HEK293T (cell line): ENCODE measurements around the gene MRAP2.

ENCODE experiments used
- CTCF ChIA-PET: fragments of 350-600 bp; formaldehyde crosslinking; extraction: SDS; loops from one replicate; lab custom pipeline; 2021; ENCODE audit warnings: antibody characterized with exemption, inconsistent platforms; lab: Yijun Ruan, JAX
- POLR2A ChIA-PET: fragments of 350-600 bp; formaldehyde crosslinking; extraction: SDS; loops from one replicate; lab custom pipeline; 2020; ENCODE audit warnings: antibody characterized with exemption, inconsistent platforms; lab: Yijun Ruan, JAX
- DNase-seq: peaks from one replicate; pipeline ENCODE4 v3.0.0; 2012; ENCODE audit warnings: mixed read lengths; ENCODE audit errors: extremely low spot score
- ARNT ChIP-seq: fragments of 450-650 bp; IDR thresholded peaks from 2 replicates; pipeline ENCODE4 v1.6.1; 2017; ENCODE audit warnings: mild to moderate bottlenecking
- BHLHE40 ChIP-seq: fragments of 450-650 bp; IDR thresholded peaks from 2 replicates; pipeline ENCODE4 v1.6.1; 2016; ENCODE audit warnings: mild to moderate bottlenecking, moderate library complexity, borderline replicate concordance
- CTBP1 ChIP-seq: fragments of 450-650 bp; IDR thresholded peaks from 2 replicates; pipeline ENCODE4 v1.6.1; 2016; ENCODE audit warnings: borderline replicate concordance
- ELF4 ChIP-seq: fragments of 450-650 bp; IDR thresholded peaks from 2 replicates; pipeline ENCODE4 v1.6.1; 2017; ENCODE audit warnings: antibody characterized with exemption
- FOXA1 ChIP-seq: fragments of 450-650 bp; IDR thresholded peaks from 2 replicates; pipeline ENCODE4 v1.6.1; 2016; ENCODE audit warnings: mild to moderate bottlenecking
- FOXK2 ChIP-seq: fragments of 450-650 bp; IDR thresholded peaks from 2 replicates; pipeline ENCODE4 v1.6.1; 2016; ENCODE audit warnings: mild to moderate bottlenecking
- FOXM1 ChIP-seq: fragments of 450-650 bp; IDR thresholded peaks from 2 replicates; pipeline ENCODE4 v1.6.1; 2017; ENCODE audit warnings: mild to moderate bottlenecking, borderline replicate concordance
- HDGF ChIP-seq: fragments of 450-650 bp; IDR thresholded peaks from 2 replicates; pipeline ENCODE4 v1.6.1; 2017; ENCODE audit warnings: antibody characterized with exemption, borderline replicate concordance
- L3MBTL2 ChIP-seq: fragments of 450-650 bp; conservative IDR thresholded peaks from 2 replicates; pipeline ENCODE4 v1.6.1; 2016; ENCODE audit warnings: mild to moderate bottlenecking
- LEF1 ChIP-seq: fragments of 450-650 bp; IDR thresholded peaks from 2 replicates; pipeline ENCODE4 v1.6.1; 2017; ENCODE audit warnings: mild to moderate bottlenecking, borderline replicate concordance
- NFRKB ChIP-seq: fragments of 450-650 bp; IDR thresholded peaks from 2 replicates; pipeline ENCODE4 v1.6.1; 2016; ENCODE audit warnings: mild to moderate bottlenecking, moderate library complexity
- SP1 ChIP-seq: fragments of 450-650 bp; IDR thresholded peaks from 2 replicates; pipeline ENCODE4 v1.6.1; 2017
- SUZ12 ChIP-seq: fragments of 450-650 bp; IDR thresholded peaks from 2 replicates; pipeline ENCODE4 v1.6.1; 2016; ENCODE audit warnings: mild to moderate bottlenecking
- TARDBP ChIP-seq: fragments of 450-650 bp; IDR thresholded peaks from 2 replicates; pipeline ENCODE4 v1.6.1; 2016
- ZNF384 ChIP-seq: fragments of 450-650 bp; IDR thresholded peaks from 2 replicates; pipeline ENCODE4 v1.6.1; 2016
- TF ChIP-seq, protein P1 (sequence below): fragments of 450-650 bp; IDR thresholded peaks from 2 replicates; pipeline ENCODE4 v1.6.1; 2016

The MRAP2 gene

GRCh38 chr6:84016029-84016428 lies 17.5 kb upstream of the MRAP2 start:
- DNase-seq: no peak
- TF ChIP-seq ZNF384: no peak
- TF ChIP-seq ELF4: no peak
- no peak for TF ChIP-seq FOXM1
- no peak for TF ChIP-seq TARDBP
- no peak for TF ChIP-seq L3MBTL2
- no peak for TF ChIP-seq LEF1
- TF ChIP-seq, protein P1, sequence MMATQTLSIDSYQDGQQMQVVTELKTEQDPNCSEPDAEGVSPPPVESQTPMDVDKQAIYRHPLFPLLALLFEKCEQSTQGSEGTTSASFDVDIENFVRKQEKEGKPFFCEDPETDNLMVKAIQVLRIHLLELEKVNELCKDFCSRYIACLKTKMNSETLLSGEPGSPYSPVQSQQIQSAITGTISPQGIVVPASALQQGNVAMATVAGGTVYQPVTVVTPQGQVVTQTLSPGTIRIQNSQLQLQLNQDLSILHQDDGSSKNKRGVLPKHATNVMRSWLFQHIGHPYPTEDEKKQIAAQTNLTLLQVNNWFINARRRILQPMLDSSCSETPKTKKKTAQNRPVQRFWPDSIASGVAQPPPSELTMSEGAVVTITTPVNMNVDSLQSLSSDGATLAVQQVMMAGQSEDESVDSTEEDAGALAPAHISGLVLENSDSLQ: no peak
- no peak for TF ChIP-seq SP1
- TF ChIP-seq NFRKB: no peak
- TF ChIP-seq FOXA1: no peak
- TF ChIP-seq FOXK2: no peak
- TF ChIP-seq SUZ12: no peak
- TF ChIP-seq HDGF: no peak
- TF ChIP-seq ARNT: no peak
- no peak for TF ChIP-seq CTBP1
- no peak for TF ChIP-seq BHLHE40
- ChIA-PET CTCF (no interaction called here), POLR2A (no interaction called here)

DNA sequence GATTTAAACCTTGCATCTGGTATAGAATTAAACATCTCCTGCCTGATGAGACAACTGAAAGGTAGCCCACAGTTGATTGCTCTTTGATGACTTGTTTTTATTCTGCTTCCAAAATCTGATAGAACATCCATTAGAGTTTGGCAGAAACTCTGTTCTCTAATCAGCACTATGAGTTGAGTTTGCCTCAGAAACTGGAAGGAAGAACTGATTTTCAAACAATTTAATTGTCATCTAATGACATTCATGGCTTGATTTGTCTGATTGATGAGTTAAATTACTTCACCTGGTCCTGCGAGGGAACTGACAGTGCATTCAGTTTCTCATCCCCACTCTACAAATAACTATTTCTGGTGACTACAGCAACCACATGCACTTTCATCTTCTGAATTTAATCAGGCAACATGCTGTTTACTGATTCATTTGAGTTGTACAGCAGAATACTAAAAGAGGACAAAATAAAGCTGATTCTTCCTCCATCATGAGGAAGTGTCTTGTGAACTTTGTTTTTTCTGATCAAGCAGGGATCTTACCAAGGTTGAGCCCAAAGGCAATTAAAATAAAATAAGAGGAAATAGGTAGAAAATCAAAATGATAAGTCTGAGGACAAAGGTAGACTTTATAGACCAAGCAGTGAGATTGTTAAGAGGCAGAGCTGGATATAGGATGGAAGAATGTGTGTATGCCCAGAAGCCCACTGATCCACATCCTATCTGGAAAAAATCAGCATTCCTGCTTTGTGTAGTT lies 15.7 kb upstream of the MRAP2 start:
- CTCF ChIA-PET: no interaction called here
- POLR2A ChIA-PET: no interaction called here
- TF ChIP-seq TARDBP (no peak), ZNF384 (no peak), NFRKB (no peak), BHLHE40 (no peak), FOXM1 (no peak), FOXA1 (no peak), SP1 (no peak)
- DNase-seq: no peak

DNA sequence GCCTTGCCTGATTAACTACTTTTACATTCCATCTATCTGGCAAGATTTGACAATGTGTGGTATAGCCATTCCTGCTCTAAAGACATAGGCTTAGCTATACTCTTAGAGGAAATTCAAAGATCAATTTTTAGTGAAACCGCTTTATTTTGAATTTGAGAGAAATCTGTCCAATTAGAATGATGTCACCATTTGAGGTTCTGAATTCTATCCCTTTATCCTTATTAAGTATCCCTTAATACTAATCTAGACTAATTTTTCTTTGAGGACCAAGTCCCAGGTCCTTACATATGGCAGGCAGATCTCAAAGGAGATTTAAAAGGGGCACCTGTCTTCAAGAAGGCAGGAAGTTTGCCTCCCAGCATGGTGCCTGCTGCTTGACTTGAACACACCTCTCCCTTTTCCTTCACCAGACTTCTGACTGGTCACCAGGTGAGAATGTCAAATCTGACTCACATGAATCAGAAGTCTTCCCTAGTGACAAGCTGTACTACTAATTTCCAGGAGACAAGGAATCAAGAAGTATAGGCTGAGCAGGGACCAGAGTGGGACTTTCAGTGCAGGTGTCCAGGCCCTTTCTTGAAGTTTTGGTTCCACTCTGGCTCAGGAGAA lies 15.0 kb upstream of the MRAP2 start:
- no peak for TF ChIP-seq ARNT
- TF ChIP-seq, protein P1: no peak
- no peak for TF ChIP-seq FOXK2
- no peak for TF ChIP-seq LEF1
- TF ChIP-seq NFRKB: no peak
- TF ChIP-seq ZNF384: no peak
- TF ChIP-seq SUZ12: no peak
- no peak for TF ChIP-seq FOXM1
- TF ChIP-seq TARDBP: no peak
- no peak for TF ChIP-seq ELF4
- no peak for DNase-seq
- ChIA-PET POLR2A (no interaction called here), CTCF (no interaction called here)

DNA sequence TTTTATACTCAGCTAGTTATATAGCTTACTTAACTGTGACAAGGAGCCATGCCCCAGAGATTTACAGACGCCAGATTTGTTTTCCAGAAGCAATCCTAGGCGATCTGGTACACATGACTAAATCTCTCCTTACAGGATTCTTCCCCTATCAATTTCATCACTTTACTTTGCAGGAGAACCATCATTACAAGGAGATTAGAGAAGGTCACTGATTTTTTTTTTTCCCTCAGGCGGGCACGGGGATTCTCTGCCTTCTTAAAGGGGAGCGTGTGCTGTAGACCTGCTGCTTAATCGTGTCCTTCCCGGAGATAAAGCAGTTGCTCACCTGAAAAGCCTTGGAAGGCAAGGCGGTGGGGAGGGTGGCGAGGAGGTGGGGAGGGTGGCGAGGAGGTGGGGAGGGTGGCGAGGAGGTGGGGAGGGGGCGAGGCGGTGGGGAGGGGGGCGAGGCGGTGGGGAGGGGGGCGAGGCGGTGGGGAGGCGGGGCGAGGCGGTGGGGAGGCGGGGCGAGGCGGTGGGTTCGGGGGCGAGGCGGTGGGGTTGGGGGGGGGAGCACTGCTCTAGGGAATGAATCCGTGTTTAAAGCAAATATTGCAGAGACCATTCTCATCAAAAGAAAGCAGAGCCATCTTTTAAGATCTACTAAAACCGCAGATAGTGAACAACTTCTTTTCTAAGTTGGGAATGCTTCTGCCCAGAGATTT lies 14.3 kb upstream of the MRAP2 start:
- CTCF ChIA-PET: no interaction called here
- TF ChIP-seq ARNT: no peak
- no peak for TF ChIP-seq SP1
- no peak for TF ChIP-seq HDGF
- TF ChIP-seq FOXM1: no peak
- TF ChIP-seq ZNF384: no peak
- no peak for TF ChIP-seq NFRKB
- no peak for DNase-seq
- POLR2A ChIA-PET: no interaction called here

DNA sequence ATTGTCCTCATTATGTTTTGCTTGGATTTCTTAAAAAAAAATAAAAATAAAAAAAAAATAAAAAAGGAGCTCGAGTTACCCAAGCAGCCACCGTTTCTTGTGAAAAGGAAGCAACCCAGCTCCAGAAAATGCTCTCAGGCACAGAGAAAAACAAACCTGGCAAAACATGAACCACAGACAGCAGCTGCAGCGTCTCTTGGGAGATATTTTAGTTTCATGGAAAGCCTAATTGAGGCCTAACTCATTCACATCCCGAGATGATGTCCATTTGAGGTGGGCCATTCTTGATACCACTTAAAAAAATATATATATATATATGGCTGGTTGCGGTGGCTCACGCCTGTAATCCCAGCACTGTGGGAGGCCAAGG lies 13.7 kb upstream of the MRAP2 start:
- POLR2A ChIA-PET: no interaction called here
- no peak for DNase-seq
- CTCF ChIA-PET: no interaction called here
- TF ChIP-seq L3MBTL2 (no peak), NFRKB (no peak), SUZ12 (no peak), LEF1 (no peak), SP1 (no peak), FOXA1 (no peak), FOXM1 (no peak), TARDBP (no peak), HDGF (no peak), ZNF384 (no peak), FOXK2 (no peak), CTBP1 (no peak), BHLHE40 (no peak), ELF4 (no peak), ARNT (no peak)
- TF ChIP-seq, protein P1: no peak

- ChIA-PET CTCF (no interaction called here), POLR2A (no interaction called here)
- TF ChIP-seq FOXA1: no peak
- TF ChIP-seq L3MBTL2: no peak
- TF ChIP-seq, protein P1: no peak
- TF ChIP-seq ARNT: no peak
- TF ChIP-seq BHLHE40: no peak
- TF ChIP-seq FOXM1: no peak
- no peak for TF ChIP-seq LEF1
- no peak for TF ChIP-seq ZNF384
- no peak for TF ChIP-seq NFRKB
- TF ChIP-seq HDGF: no peak
- no peak for TF ChIP-seq TARDBP
- no peak for TF ChIP-seq SP1
- TF ChIP-seq FOXK2: no peak
- no peak for TF ChIP-seq CTBP1
- no peak for TF ChIP-seq ELF4
- DNase-seq: no peak
Measured at GRCh38 chr6:84021625-84022024, 11.9 kb upstream of the MRAP2 start.
